ENCODE results near the gene AUP1.

DNA sequence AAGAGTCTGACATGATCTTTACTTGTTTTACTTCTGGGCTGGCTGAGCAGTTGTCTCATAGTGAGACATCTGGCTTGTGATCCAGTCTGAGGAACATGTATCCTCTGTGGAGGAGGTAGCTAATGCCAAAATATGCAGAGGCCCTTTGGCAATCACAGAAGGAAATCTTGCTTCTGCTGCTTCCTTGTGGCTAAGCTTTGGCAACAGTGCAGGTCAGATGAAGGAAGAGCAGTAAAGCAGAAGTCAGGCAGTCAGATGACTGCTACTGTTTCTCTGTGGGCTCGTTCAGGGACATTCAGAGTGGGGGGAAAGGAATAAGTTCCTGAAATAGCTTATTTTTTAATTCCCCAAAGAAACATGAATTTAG lies 47.3 kb upstream of the AUP1 start:
- TF ChIP-seq EZH2phosphoT487 (conservative IDR thresholded peaks at IDR 0.05; ENCODE audit: low read length): no peak
- TF ChIP-seq, protein P1, sequence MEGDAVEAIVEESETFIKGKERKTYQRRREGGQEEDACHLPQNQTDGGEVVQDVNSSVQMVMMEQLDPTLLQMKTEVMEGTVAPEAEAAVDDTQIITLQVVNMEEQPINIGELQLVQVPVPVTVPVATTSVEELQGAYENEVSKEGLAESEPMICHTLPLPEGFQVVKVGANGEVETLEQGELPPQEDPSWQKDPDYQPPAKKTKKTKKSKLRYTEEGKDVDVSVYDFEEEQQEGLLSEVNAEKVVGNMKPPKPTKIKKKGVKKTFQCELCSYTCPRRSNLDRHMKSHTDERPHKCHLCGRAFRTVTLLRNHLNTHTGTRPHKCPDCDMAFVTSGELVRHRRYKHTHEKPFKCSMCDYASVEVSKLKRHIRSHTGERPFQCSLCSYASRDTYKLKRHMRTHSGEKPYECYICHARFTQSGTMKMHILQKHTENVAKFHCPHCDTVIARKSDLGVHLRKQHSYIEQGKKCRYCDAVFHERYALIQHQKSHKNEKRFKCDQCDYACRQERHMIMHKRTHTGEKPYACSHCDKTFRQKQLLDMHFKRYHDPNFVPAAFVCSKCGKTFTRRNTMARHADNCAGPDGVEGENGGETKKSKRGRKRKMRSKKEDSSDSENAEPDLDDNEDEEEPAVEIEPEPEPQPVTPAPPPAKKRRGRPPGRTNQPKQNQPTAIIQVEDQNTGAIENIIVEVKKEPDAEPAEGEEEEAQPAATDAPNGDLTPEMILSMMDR (IDR thresholded peaks at IDR 0.05; ENCODE audit: insufficient read depth, low read length, poor library complexity, severe bottlenecking): no peak
